AG09309 (cell line): ENCODE results near the gene RAPGEF5.

Experiments
- DNase-seq: peaks from one replicate; pipeline ENCODE4 v3.0.0-alpha.2; 2010; ENCODE audit warnings: low read depth
- H3K4me3 ChIP-seq: 2 replicates; pipeline ENCODE4 v1.5.1; 2011; ENCODE audit warnings: mild to moderate bottlenecking, low read depth, low read length, moderate library complexity; ENCODE audit not compliant: control insufficient read depth
- TF ChIP-seq, protein P1 (sequence below): IDR thresholded peaks from 2 replicates; pipeline ENCODE4 v1.5.1; 2011; ENCODE audit warnings: mild to moderate bottlenecking, low read depth, low read length, inconsistent platforms; ENCODE audit not compliant: insufficient read depth, control insufficient read depth; ENCODE audit errors: missing control alignments

Gene RAPGEF5

DNA sequence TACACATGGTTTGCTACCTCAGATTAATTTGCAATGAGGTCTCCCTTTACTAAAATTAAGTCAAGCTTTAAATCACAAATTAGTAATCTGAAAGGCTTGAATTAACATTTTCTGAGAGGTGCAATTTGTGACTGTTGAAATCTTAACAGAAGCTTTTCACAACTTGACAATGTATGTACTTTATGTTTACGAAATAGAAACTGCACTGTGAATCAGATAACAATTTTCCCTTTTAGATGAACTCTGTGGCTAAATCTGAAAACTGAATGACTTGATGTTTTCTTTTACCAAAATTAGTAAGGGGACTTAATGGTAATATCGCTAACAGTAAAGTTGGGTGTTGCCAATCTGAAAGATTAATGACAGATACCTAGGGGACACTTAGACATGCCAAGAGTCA, 197.6 kb downstream of the RAPGEF5 start:
- TF ChIP-seq, protein P1, sequence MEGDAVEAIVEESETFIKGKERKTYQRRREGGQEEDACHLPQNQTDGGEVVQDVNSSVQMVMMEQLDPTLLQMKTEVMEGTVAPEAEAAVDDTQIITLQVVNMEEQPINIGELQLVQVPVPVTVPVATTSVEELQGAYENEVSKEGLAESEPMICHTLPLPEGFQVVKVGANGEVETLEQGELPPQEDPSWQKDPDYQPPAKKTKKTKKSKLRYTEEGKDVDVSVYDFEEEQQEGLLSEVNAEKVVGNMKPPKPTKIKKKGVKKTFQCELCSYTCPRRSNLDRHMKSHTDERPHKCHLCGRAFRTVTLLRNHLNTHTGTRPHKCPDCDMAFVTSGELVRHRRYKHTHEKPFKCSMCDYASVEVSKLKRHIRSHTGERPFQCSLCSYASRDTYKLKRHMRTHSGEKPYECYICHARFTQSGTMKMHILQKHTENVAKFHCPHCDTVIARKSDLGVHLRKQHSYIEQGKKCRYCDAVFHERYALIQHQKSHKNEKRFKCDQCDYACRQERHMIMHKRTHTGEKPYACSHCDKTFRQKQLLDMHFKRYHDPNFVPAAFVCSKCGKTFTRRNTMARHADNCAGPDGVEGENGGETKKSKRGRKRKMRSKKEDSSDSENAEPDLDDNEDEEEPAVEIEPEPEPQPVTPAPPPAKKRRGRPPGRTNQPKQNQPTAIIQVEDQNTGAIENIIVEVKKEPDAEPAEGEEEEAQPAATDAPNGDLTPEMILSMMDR, result no peak

DNA sequence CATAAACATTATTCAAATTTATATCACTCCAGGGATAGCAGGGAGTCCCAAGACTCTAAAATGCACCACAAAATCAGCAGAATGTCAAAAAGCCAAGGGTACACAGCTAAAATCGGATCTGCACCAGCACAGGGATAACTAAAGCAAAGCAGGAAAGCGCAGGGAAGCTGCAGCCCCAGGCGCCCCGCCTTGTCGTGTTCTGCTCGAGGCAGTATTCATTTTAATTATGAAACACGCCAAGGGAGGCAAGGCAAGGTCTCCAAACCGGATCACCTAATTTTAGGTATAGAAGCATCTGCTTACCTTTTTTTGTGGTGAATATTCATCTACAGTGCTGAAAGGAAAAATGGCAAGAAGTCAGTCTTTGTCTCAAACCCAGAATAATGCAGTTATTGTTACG, 199.4 kb downstream of the RAPGEF5 start:
- no peak overlapping the region for H3K4me3 ChIP-seq
- DNase-seq, result no peak
- TF ChIP-seq, protein P1, result no peak

More for the DNA sequence above, 197.6 kb downstream of the RAPGEF5 start:
- no peak overlapping the region for H3K4me3 ChIP-seq
- no peak for DNase-seq

DNA sequence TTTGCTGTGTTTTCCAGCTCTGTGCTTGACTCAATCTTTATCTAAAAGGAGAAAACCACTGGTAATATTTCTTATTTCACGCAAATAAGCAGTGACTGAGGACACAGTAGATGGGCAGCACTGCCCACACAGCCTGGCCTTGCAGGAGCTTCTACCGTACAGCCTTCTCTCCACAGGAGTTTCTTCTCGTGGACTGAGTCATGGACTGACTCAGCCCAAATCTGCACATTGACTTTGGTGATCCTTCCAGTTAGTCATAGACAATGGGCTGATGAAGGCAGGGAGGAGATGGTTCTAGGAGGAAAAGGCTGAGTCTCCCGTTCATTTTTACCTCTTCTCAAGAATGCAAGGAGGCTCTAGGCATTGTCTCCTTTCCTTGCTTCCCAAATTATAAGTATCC, 200.7 kb downstream of the RAPGEF5 start:
- DNase-seq, result peak; percentile 23
- TF ChIP-seq, protein P1, result no peak
- no peak overlapping the region for H3K4me3 ChIP-seq

DNA sequence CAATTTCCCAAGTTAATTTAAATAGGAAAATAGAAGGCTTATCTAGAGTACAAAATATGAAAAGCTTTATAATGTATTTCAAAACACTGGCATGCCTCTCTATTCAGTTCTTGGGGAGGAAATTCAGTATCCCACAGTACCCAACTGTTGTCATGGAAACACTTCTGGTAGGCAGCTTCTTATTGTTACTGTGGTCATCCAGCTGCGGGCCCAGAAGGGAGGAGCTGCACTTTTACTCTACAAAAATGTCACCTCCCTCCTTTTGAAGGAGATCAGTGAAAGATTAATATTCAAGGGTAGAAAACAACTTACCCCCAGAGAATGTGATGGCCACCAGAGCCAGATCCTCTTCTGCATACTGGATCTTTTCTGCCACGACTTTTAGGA, 202.8 kb downstream of the RAPGEF5 start:
- TF ChIP-seq, protein P1, result no peak
- no peak for DNase-seq
- H3K4me3 ChIP-seq, result no peak overlapping the region

DNA sequence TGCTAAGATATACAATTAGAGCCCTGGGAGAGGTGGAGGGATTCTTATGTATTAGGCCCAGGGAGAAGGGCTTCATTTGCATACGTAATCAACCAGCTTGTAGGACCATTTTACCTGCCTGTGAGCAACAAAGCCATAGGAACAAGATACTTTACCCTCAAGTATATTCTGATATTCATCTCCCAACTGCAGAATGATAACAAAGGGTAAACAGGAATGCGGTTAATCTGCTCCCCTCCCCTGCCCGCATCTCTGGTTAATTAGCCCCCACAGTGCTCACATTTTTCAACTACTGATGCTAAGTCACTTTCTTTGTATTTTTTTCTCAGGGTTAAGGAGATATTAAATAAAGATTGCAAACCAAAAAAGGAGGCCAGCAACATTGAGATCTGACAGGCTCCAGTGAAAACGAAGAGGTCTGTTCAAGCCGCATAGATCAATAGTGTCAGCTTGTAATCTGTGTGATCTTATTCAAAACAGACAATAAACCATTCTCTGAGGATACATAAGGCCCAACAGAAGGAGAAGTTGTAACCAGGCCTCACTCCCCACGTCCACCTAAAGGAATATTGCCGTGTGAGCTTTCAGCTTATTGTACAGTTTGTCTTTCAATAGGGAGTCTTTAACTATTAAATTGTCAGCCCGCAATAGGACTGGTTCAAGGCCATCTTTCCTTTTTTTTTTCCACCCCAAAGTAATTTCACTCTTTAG, 203.4 kb downstream of the RAPGEF5 start:
- TF ChIP-seq, protein P1, result no peak
- no peak overlapping the region for H3K4me3 ChIP-seq
- DNase-seq, result no peak

DNA sequence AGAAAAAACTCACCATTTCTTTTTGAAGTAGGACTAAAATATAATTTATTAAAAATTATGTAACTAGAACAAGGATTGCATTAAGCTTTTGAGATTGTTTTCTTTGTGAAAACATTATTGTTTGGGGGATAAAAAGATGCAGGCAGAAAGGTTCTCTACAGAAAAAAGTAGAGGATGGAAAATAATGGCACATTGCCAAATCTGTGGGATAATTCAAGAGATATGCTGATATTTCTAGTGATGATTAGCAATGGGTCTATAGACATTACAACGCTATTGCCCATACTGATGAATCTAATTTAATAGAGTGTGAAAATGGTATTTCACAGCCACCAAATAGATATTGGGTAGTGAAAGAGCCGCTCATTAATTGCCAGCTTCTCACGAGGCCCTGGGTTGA, 204.3 kb downstream of the RAPGEF5 start:
- no peak for DNase-seq
- H3K4me3 ChIP-seq, result no peak overlapping the region
- TF ChIP-seq, protein P1, result no peak

DNA sequence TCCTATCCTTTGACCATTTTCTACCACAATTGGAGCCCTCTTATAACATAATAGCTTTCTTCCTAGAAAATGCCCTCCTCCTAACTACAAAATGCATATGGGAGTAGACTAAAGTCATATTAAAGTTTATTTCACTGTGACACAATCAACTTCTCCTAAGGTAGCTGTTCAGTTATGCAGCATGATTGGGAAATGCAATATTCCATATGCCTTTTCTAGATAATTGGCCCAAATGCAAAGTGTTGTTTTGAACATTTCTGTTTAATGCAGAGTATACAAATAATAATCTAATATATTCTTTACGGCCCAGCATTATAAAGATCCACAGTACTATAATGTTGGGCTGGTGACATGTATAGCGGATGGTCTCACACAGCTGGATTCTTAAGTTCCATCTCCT, 205.1 kb downstream of the RAPGEF5 start:
- TF ChIP-seq, protein P1, result no peak

More for the DNA sequence above, 205.1 kb downstream of the RAPGEF5 start:
- DNase-seq, result no peak
- H3K4me3 ChIP-seq, result no peak overlapping the region
